Prostate gland (tissue), 2 donors: ENCODE data around the gene SKAP1.

ENCODE experiments used
- CTCF ChIP-seq, 4 experiments: fragments of 200-600 bp in 2 of 4; fragments of 450-650 bp in 2 of 4; sonication (generic) in 2 of 4; IDR thresholded peaks; 1 replicate in 3 of 4; 2 replicates in 1 of 4; pipeline ENCODE4 v1.5.1; 2016 to 2019; ENCODE audit warnings: antibody characterized with exemption in 4 of 4, mild to moderate bottlenecking in 2 of 4, moderate library complexity in 2 of 4
- POLR2A ChIP-seq: fragments of 450-650 bp; IDR thresholded peaks from one replicate; pipeline ENCODE4 v1.6.1; 2016; ENCODE audit warnings: antibody characterized with exemption, mild to moderate bottlenecking

GRCh38 chr17:48326310-48326709 lies 103.7 kb downstream of the SKAP1 start:
- TF ChIP-seq CTCF (IDR thresholded peaks at IDR 0.05) (no peak), POLR2A (no peak)
